HCT116 (cell line): ENCODE data around the gene ADAM8. TPM values are rescaled to one million over a fixed set of nuclear protein-coding genes. Genes with fewer than 3 reads are reported as not detected.

ENCODE experiments used
- ATAC-seq: fragments of 200-7000 bp; cut with Tn5 transposase; 2 replicates; pipeline ENCODE4 v1.9.1; 2020; ENCODE audit warnings: mild to moderate bottlenecking, moderate library complexity
- BruUV-seq: library from RNA; stranded (reverse); fragments of 400-500 nt; replicated peaks from 2 replicates; lab custom pipeline; 2021; lab: Mats Ljungman, UMichigan
- CTCF ChIA-PET: fragments of 300-600 bp; sonication (Branson Sonifier 250); formaldehyde crosslinking; loops from one replicate; lab custom pipeline; 2021; ENCODE audit warnings: antibody characterized with exemption; lab: Charles Lee
- POLR2A ChIA-PET: fragments of 300-600, 350-600 bp; sonication (Branson Sonifier 250); formaldehyde crosslinking; loops from one replicate; lab custom pipeline; 2021; ENCODE audit warnings: antibody characterized with exemption; lab: Charles Lee
- RAD21 ChIA-PET, 2 experiments: fragments of 300-600 bp; sonication (Branson Sonifier 250); formaldehyde crosslinking; loops; one replicate each; lab custom pipeline; 2023; ENCODE audit warnings: low total read pairs in 2 of 2; ENCODE audit not compliant: uncharacterized antibody in 2 of 2, unreplicated experiment in 2 of 2, low non-redundant PET in 1 of 2; lab: Charles Lee
- DNase-seq: peaks from one replicate; pipeline ENCODE4 v3.0.0-alpha.2; 2010; ENCODE audit warnings: low read depth, low spot score
- H2AFZ ChIP-seq: fragments of 200-600 bp; shearing (Covaris generic), sonication (generic); 2 replicates; pipeline ENCODE4 v1.6.1; 2017; ENCODE audit warnings: low read depth, mixed run types, mixed read lengths, antibody characterized with exemption, low read length; ENCODE audit not compliant: poor library complexity, severe bottlenecking
- H3K27ac ChIP-seq: 2 replicates; pipeline ENCODE4 v1.5.1; 2012; ENCODE audit warnings: low read depth, low read length
- H3K27me3 ChIP-seq: fragments of 200-600 bp; sonication (generic); 2 replicates; pipeline ENCODE4 v1.6.1; 2016; ENCODE audit warnings: mixed run types, low read length, mixed read lengths; ENCODE audit not compliant: insufficient read depth
- H3K36me3 ChIP-seq, 2 experiments: fragments of 200-500 bp in 1 of 2; fragments of 200-600 bp in 1 of 2; sonication (Bioruptor generic) in 1 of 2; sonication (generic) in 1 of 2; 2 replicates each; pipeline versions ENCODE4 v1.5.1 to v1.6.1; 2014 to 2016; ENCODE audit warnings: low read length in 2 of 2, inconsistent platforms in 1 of 2, mixed read lengths in 1 of 2, mixed run types in 1 of 2; ENCODE audit not compliant: insufficient read depth in 2 of 2, control insufficient read depth in 1 of 2
- H3K4me1 ChIP-seq, 2 experiments: fragments of 200-600 bp in 1 of 2; sonication (generic) in 1 of 2; 2 replicates each; pipeline versions ENCODE4 v1.5.1 to v1.6.1; 2012 to 2017; ENCODE audit warnings: low read length in 2 of 2, inconsistent platforms in 1 of 2, mild to moderate bottlenecking in 1 of 2, mixed read lengths in 1 of 2, mixed run types in 1 of 2, moderate library complexity in 1 of 2; ENCODE audit not compliant: insufficient read depth in 2 of 2, control insufficient read depth in 1 of 2
- H3K4me2 ChIP-seq: fragments of 200-600 bp; sonication (generic); 2 replicates; pipeline ENCODE4 v1.6.1; 2017; ENCODE audit warnings: mixed run types, low read length, mixed read lengths
- H3K4me3 ChIP-seq, 2 experiments: fragments of 200-600 bp in 1 of 2; sonication (generic) in 1 of 2; replicated peaks in 1 of 2; 2 replicates each; pipeline ENCODE4 v1.5.1; 2011 to 2016; ENCODE audit warnings: low read length in 2 of 2, control low read depth in 1 of 2, low read depth in 1 of 2, mild to moderate bottlenecking in 1 of 2, mixed read lengths in 1 of 2, mixed run types in 1 of 2
- H3K79me2 ChIP-seq: fragments of 200-600 bp; sonication (generic); 2 replicates; pipeline ENCODE4 v1.6.1; 2017; ENCODE audit warnings: mild to moderate bottlenecking, mixed run types, low read length, moderate library complexity, mixed read lengths; ENCODE audit not compliant: insufficient read depth
- H3K9ac ChIP-seq: fragments of 200-600 bp; sonication (generic); 2 replicates; pipeline ENCODE4 v1.6.1; 2016; ENCODE audit warnings: low read length, mixed read lengths
- H3K9me2 ChIP-seq: fragments of 200-600 bp; sonication (generic), shearing (Covaris generic); 2 replicates; pipeline ENCODE4 v1.6.1; 2017; ENCODE audit warnings: mixed run types, mild to moderate bottlenecking, moderate library complexity; ENCODE audit not compliant: insufficient read depth
- H3K9me3 ChIP-seq, 2 experiments: fragments of 200-500 bp in 1 of 2; fragments of 200-600 bp in 1 of 2; sonication (Bioruptor generic) in 1 of 2; sonication (generic) in 1 of 2; 2 replicates each; pipeline ENCODE4 v1.6.1; 2014 to 2017; ENCODE audit warnings: low read length in 2 of 2, mixed read lengths in 2 of 2, inconsistent platforms in 1 of 2, low read depth in 1 of 2, mild to moderate bottlenecking in 1 of 2, mixed run types in 1 of 2, moderate library complexity in 1 of 2; ENCODE audit not compliant: control insufficient read depth in 1 of 2, insufficient read depth in 1 of 2
- H4K20me1 ChIP-seq: fragments of 200-600 bp; sonication (generic), shearing (Covaris generic); 2 replicates; pipeline ENCODE4 v1.6.1; 2017; ENCODE audit warnings: mixed run types, mild to moderate bottlenecking, moderate library complexity; ENCODE audit not compliant: insufficient read depth
- CEBPB ChIP-seq: IDR thresholded peaks from 2 replicates; pipeline ENCODE4 v1.6.1; 2012; ENCODE audit warnings: low read depth
- EZH2 ChIP-seq: fragments of 200-600 bp; sonication (generic); IDR thresholded peaks from 2 replicates; pipeline ENCODE4 v1.6.1; 2017; ENCODE audit warnings: antibody characterized with exemption, mixed run types
- EZH2phosphoT487 ChIP-seq: fragments of 200-600 bp; IDR thresholded peaks from 2 replicates; pipeline ENCODE4 v1.6.1; 2018; ENCODE audit warnings: antibody characterized with exemption, borderline replicate concordance
- POLR2A ChIP-seq: IDR thresholded peaks from 2 replicates; pipeline ENCODE4 v1.7.0; 2011; ENCODE audit warnings: borderline replicate concordance; ENCODE audit not compliant: insufficient read depth, insufficient read length; ENCODE audit errors: extremely low read depth
- POLR2AphosphoS5 ChIP-seq: IDR thresholded peaks from 2 replicates; pipeline ENCODE4 v1.6.1; 2011; ENCODE audit warnings: mild to moderate bottlenecking, low read depth, low read length, moderate library complexity
- SIN3A ChIP-seq: IDR thresholded peaks from 2 replicates; pipeline ENCODE4 v1.6.1; 2012; ENCODE audit warnings: low read depth
- SRF ChIP-seq: IDR thresholded peaks from 2 replicates; pipeline ENCODE4 v1.6.1; 2012; ENCODE audit warnings: low read depth
- intact Hi-C: fragments of 100-400 bp; cut with micrococcal nuclease; formaldehyde crosslinking; loops from 2 replicates; pipeline ENCODE4 v1.10.0; 2022
- total RNA-seq: library from RNA; stranded (reverse); gene quantifications from one replicate; pipeline ENCODE4 v1.2.1, GENCODE V29; 2021; ENCODE audit not compliant: unreplicated experiment
- TF ChIP-seq, protein P1 (sequence below): IDR thresholded peaks from 2 replicates; pipeline ENCODE4 v1.6.1; 2012
- TF ChIP-seq, protein P2 (sequence below): IDR thresholded peaks from 2 replicates; pipeline ENCODE4 v1.6.1; 2012; ENCODE audit warnings: low read depth

Gene ADAM8
- total RNA-seq, 1 experiment from 2014 or later: 4.1 TPM

DNA sequence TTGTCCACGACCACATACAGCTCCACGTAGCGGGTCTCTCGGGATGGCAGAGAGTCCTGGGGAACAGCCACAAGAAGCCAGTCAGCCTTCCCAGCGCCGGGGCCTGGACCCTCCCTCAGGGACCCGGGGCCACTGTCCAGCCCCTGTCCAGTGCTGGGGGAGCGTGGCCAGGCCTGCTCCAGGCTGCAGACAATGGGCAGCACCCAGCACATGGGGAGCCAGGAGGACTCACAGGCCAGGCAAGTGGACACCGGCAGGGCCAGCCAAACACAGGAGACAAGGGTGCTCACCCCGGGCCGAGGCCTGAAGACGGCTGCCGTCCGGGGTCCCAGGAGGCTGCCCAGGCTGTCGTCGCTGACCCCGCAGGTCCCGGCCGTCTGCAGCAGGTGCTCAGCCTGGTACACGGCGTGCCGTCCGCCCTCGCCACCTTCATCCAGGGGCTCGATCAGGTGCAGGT is 3.7 kb downstream of the ADAM8 start:
- intact Hi-C loops: no loop called here
- ChIA-PET CTCF (no interaction called here), POLR2A (no interaction called here), RAD21 (no interaction called here)
- no peaks in the 10 kb centered on the region for H3K36me3 ChIP-seq
- H3K9me2 ChIP-seq: no peaks in the 10 kb centered on the region
- no peaks in the 10 kb centered on the region for H3K79me2 ChIP-seq
- no peak overlapping the region for H3K4me2 ChIP-seq
- H3K4me3 ChIP-seq: no peak overlapping the region
- DNase-seq: no peak
- H3K9ac ChIP-seq: no peak overlapping the region
- H2AFZ ChIP-seq: no peak overlapping the region
- ATAC-seq: no peak
- no peaks in the 10 kb centered on the region for H4K20me1 ChIP-seq
- H3K9me3 ChIP-seq: no peaks in the 10 kb centered on the region
- no peaks in the 10 kb centered on the region for H3K27me3 ChIP-seq
- H3K27ac ChIP-seq: no peak overlapping the region
- no TSS peak for BruUV-seq
- TF ChIP-seq, protein P1, sequence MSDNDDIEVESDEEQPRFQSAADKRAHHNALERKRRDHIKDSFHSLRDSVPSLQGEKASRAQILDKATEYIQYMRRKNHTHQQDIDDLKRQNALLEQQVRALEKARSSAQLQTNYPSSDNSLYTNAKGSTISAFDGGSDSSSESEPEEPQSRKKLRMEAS: no peak
- TF ChIP-seq SRF (no peak), POLR2A (no peak), CEBPB (no peak), SIN3A (no peak), EZH2 (no peak), POLR2AphosphoS5 (no peak), EZH2phosphoT487 (no peak)
- TF ChIP-seq, protein P2, sequence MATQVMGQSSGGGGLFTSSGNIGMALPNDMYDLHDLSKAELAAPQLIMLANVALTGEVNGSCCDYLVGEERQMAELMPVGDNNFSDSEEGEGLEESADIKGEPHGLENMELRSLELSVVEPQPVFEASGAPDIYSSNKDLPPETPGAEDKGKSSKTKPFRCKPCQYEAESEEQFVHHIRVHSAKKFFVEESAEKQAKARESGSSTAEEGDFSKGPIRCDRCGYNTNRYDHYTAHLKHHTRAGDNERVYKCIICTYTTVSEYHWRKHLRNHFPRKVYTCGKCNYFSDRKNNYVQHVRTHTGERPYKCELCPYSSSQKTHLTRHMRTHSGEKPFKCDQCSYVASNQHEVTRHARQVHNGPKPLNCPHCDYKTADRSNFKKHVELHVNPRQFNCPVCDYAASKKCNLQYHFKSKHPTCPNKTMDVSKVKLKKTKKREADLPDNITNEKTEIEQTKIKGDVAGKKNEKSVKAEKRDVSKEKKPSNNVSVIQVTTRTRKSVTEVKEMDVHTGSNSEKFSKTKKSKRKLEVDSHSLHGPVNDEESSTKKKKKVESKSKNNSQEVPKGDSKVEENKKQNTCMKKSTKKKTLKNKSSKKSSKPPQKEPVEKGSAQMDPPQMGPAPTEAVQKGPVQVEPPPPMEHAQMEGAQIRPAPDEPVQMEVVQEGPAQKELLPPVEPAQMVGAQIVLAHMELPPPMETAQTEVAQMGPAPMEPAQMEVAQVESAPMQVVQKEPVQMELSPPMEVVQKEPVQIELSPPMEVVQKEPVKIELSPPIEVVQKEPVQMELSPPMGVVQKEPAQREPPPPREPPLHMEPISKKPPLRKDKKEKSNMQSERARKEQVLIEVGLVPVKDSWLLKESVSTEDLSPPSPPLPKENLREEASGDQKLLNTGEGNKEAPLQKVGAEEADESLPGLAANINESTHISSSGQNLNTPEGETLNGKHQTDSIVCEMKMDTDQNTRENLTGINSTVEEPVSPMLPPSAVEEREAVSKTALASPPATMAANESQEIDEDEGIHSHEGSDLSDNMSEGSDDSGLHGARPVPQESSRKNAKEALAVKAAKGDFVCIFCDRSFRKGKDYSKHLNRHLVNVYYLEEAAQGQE: no peak
- no peaks in the 10 kb centered on the region for H3K4me1 ChIP-seq
